Skeletal muscle satellite cell (primary cell): Measurements from ENCODE around the gene PLLP.

Experiments used
- H3K27me3 ChIP-seq: 2 replicates; pipeline ENCODE4 v1.7.0; 2013; ENCODE audit warnings: low read length; ENCODE audit not compliant: control insufficient read depth, insufficient read depth
- H3K36me3 ChIP-seq: 2 replicates; pipeline ENCODE4 v1.7.0; 2013; ENCODE audit warnings: mild to moderate bottlenecking, control low read depth, low read length; ENCODE audit not compliant: insufficient read depth
- H3K4me1 ChIP-seq: 2 replicates; pipeline ENCODE4 v1.7.0; 2013; ENCODE audit warnings: low read length; ENCODE audit not compliant: control insufficient read depth, insufficient read depth
- H3K4me2 ChIP-seq: 2 replicates; pipeline ENCODE4 v1.7.0; 2013; ENCODE audit warnings: mild to moderate bottlenecking, low read length
- H3K4me3 ChIP-seq: 2 replicates; pipeline ENCODE4 v1.7.0; 2013; ENCODE audit warnings: low read length
- H3K9ac ChIP-seq: 2 replicates; pipeline ENCODE4 v1.7.0; 2013; ENCODE audit warnings: mild to moderate bottlenecking, low read depth, low read length, moderate library complexity
- H3K9me3 ChIP-seq: replicated peaks from 2 replicates; pipeline ENCODE4 v1.7.0; 2013; ENCODE audit warnings: mild to moderate bottlenecking, control low read depth, low read length

PLLP gene

DNA sequence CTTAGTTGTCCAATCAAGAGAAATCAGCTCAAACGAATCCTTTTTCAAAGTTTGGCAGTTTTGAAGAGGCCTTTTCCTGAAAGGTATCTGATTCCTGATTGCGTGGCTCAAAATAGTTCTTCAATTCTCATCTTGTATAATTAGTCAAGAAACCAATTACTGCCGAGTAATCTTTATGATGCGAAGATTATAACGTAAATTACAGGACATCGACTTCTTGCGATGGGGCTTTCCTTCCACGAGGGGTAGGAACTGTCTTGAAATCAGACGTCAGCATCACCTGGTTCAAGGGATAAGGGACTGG lies 40.1 kb downstream of the PLLP start:
- Histone ChIP-seq H3K9me3 (no peaks in the 10 kb centered on the region), H3K36me3 (peaks cover 31% of the 10 kb centered on the region), H3K9ac (peak overlapping the region; percentile 96), H3K4me3 (peak overlapping the region; percentile 82), H3K4me1 (peaks cover 12% of the 10 kb centered on the region), H3K4me2 (peak overlapping the region; percentile 87), H3K27me3 (no peaks in the 10 kb centered on the region)

DNA sequence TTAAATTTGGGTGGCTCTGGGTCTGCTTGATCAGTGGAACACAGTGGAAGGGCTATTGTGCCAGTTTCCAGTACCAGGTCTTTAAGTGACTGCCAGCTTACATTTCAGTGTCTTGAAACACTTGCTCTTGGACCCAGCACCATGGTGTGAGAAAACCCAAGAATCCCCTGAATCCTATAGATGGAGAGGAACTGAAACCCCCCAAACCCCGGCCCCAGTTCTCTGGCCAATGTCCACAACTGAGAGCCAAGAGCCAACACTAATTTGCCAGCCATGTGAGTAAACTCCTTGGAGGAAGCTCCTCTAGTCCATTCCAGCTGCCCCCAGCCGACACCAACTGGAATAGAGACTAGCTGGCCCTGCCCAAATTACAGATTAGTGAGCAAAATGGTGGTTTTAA lies 41.8 kb downstream of the PLLP start:
- Histone ChIP-seq H3K9ac (no peak overlapping the region), H3K36me3 (peaks cover 32% of the 10 kb centered on the region), H3K4me1 (peaks cover 12% of the 10 kb centered on the region), H3K9me3 (no peaks in the 10 kb centered on the region), H3K27me3 (no peaks in the 10 kb centered on the region), H3K4me2 (no peak overlapping the region), H3K4me3 (no peak overlapping the region)

DNA sequence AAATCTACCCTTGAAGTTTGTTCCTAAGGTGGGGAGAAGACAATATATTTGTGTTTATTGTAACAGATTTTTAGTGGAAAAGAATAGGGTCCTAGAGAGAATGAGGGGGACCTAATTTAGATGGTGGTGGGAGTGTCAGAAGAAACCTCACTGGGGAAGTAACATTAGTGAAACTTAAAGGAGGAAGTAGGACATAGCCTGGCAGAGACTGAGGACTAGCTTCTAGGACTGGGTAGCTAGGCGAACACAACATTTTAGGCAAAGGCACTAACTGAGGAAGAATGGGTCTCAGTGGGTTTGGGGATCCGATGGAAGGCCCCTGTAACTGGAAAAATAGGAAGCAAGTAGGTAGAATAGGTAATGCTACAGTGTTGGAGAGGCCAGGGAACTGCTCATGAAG lies 43.6 kb downstream of the PLLP start:
- Histone ChIP-seq H3K4me2 (no peak overlapping the region), H3K36me3 (peaks cover 30% of the 10 kb centered on the region), H3K9ac (no peak overlapping the region), H3K4me3 (no peak overlapping the region), H3K4me1 (peaks cover 7% of the 10 kb centered on the region), H3K27me3 (no peaks in the 10 kb centered on the region), H3K9me3 (no peaks in the 10 kb centered on the region)

DNA sequence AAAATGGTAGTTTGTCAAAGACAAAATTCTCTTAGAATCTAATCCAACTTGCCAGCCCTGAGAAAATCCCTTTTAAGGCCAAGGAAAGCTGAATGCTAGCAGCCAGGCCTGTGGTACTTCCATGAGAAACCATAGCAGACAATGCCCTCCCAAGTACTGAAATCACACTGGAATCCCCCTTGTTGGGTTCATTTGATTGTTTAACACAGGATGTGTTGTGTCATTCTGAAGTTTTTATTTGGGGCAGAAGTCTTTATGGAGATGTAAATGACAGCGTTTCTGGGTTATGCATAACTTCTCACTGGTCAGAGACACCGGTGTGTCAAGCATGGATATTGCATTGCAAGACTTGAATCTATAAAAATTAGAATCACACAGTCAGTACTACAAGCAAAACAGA lies 45.4 kb downstream of the PLLP start:
- Histone ChIP-seq H3K9me3 (no peaks in the 10 kb centered on the region), H3K9ac (no peak overlapping the region), H3K4me2 (no peak overlapping the region), H3K4me3 (no peak overlapping the region), H3K36me3 (peaks cover 47% of the 10 kb centered on the region), H3K27me3 (no peaks in the 10 kb centered on the region), H3K4me1 (peaks cover 3% of the 10 kb centered on the region)

DNA sequence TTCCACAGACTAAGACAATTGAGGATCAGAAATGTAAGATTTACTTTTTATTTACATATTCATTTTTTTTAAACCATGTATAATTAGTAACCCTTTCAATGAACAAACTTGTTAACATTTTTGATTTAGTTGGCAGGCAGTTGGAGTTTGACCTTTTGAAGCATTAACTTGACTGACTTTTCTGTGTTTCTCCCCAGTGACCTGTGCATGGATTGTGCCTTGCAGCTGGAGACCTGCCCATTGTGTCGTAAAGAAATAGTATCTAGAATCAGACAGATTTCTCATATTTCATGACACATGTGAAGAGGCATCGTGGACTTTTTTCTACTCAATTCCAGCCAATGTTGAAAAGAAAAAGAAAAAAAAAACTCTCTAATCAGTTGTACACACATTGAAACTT lies 45.8 kb downstream of the PLLP start:
- Histone ChIP-seq H3K4me1 (peaks cover 3% of the 10 kb centered on the region), H3K9ac (no peak overlapping the region), H3K4me2 (no peak overlapping the region), H3K27me3 (no peaks in the 10 kb centered on the region), H3K9me3 (no peaks in the 10 kb centered on the region), H3K4me3 (no peak overlapping the region), H3K36me3 (peaks cover 52% of the 10 kb centered on the region)

DNA sequence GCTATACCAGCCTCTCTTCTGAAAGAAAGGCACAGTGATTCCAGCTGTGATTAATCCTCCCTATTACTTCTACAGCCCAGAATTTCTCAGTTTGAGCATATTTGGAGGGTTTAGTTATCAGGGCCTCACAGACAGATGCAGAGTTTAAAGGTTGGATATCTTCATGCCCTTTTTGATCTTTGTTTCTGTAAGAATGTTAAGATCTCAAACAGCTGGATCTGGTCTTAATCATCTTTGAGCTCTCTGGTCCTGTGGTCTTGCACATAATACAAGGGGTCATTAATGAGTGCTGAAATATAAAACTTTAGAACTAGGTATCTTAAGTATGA lies 48.5 kb downstream of the PLLP start:
- H3K9me3 ChIP-seq = no peaks in the 10 kb centered on the region
- H3K4me1 ChIP-seq = peaks cover 3% of the 10 kb centered on the region
- no peak overlapping the region for H3K4me2 ChIP-seq
- H3K27me3 ChIP-seq = no peaks in the 10 kb centered on the region
- no peak overlapping the region for H3K9ac ChIP-seq
- peaks cover 78% of the 10 kb centered on the region for H3K36me3 ChIP-seq
- H3K4me3 ChIP-seq = no peak overlapping the region

DNA sequence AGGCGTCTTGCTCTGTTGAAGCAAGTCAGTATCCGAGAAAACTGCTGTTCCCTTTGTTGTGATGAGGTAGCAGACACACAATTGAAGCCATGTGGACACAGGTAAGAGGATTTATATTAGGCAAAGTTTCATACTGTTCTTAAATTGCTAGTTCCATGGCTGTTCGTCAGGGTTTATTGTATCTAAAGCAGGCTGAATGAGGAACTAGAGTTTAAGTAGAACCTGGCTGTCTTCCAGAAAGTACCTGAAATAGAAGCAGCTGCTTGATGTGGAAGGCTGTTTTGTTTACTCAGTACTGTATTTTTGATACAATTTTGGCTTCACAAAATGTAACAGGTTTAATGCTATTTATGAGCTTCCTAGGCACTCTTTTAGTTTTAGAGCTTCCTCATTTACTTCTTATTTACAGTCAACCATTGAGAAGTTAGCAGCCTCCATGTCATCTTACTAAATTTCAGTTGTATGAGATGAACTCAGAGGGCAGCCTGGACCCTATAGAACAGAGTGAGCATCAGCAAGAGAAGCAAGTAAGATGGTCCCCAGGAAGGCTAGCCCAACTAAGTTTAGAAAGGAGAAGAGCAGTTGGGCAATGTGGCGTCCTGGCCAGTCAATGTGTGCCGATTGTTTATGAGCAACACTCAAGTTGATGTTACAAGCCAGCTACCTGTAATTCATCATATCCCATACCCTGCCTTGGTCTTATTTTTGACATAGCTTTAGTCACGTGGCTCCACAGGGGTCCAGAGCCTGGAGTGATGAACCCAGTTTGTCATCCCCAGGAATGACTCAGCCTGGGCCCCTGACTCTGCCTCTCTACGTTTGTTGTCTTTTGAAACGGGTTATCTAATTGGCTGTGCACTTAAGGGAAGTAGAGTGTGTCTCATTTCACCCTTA lies 49.1 kb downstream of the PLLP start:
- Histone ChIP-seq H3K4me2 (no peak overlapping the region), H3K4me3 (no peak overlapping the region), H3K36me3 (peaks cover 78% of the 10 kb centered on the region), H3K27me3 (no peaks in the 10 kb centered on the region), H3K9ac (no peak overlapping the region), H3K4me1 (peaks cover 3% of the 10 kb centered on the region), H3K9me3 (no peaks in the 10 kb centered on the region)

DNA sequence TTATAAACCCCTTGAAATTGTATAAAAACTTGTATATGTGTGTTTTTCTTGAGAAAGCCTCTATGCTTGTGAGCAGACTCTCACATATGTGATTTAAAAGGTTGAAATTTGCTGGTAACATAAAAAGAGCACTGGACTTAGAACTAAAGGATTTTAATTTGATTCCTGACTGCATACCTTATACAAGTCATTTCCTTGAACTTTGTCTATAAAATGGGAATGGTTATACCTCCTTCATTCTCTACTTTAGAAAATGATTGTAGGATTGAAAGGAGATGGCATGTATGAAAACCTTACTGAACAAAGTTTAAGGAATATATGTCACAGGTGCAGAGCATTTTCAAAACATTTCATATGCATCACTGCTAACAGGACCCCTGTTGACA lies 49.8 kb downstream of the PLLP start:
- Histone ChIP-seq H3K9ac (no peak overlapping the region), H3K4me2 (no peak overlapping the region), H3K36me3 (peaks cover 80% of the 10 kb centered on the region), H3K9me3 (no peaks in the 10 kb centered on the region), H3K27me3 (no peaks in the 10 kb centered on the region), H3K4me1 (peaks cover 3% of the 10 kb centered on the region), H3K4me3 (no peak overlapping the region)

DNA sequence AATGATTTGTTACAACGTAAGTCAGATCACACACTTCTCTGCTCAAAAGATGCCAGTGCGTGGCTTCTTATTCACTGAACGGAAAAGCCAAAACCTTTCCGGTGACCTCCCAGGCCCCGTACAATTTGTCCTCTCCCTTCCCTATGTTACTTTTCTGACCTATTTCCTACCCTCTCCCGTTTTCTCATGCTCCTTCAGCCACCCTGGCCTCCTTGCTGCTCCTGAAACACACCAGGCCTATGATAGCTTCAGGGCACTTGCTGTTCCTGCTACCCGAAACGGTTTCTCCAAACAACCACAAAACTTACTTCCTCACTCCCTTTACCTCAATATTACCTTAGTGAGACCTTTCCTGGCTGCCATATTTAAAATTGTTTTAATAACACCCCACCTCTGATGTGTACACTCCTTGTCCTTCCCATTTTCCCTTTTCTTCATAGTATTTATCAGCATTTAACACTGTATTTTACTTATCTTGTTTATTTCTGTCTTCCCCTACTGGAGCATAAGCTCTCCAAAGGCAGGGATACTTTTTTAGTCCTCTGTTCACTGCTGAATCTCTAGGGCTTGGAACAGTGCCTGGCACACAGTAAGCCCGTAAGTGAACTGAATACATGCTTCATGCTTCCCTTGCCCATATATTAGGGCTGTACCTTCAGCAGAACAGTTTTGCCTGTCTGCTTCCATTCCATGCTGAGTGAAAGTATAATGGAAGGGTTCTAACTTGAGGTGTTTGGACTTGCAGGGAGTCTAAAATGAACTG lies 50.3 kb downstream of the PLLP start:
- peaks cover 79% of the 10 kb centered on the region for H3K36me3 ChIP-seq

DNA sequence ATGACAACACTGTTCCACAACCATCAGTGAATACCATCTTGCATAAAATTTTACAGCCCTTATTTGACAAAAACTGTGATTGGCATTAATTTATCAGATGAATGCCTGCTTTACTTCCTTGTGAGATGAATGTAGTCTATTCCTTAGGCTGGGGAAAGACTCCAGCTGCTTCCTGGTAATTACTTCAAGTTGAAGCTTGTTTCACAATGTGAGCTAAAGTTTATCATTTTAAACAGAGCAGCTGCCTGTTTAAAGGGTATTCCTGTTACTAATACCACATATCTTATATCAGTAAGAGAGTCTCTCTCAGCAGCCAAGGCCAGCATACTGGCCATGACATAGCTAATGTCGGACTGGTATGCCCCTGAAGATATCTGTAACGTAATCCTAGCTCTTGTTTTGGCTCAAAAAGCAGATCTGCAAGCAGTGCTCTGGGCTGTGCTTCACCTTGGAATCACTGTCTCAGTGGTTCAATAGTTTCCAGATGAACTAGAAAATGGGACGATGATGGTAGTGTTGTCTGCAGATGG lies 52.6 kb downstream of the PLLP start:
- H3K4me3 ChIP-seq = no peak overlapping the region
- no peak overlapping the region for H3K9ac ChIP-seq
- H3K27me3 ChIP-seq = no peaks in the 10 kb centered on the region
- no peaks in the 10 kb centered on the region for H3K9me3 ChIP-seq
- no peak overlapping the region for H3K4me2 ChIP-seq
- H3K4me1 ChIP-seq = peaks cover 3% of the 10 kb centered on the region
- peaks cover 88% of the 10 kb centered on the region for H3K36me3 ChIP-seq

More for the DNA sequence above, 50.3 kb downstream of the PLLP start:
- Histone ChIP-seq H3K9ac (no peak overlapping the region), H3K4me2 (no peak overlapping the region), H3K4me3 (no peak overlapping the region), H3K9me3 (no peaks in the 10 kb centered on the region), H3K4me1 (peaks cover 3% of the 10 kb centered on the region), H3K27me3 (no peaks in the 10 kb centered on the region)

DNA sequence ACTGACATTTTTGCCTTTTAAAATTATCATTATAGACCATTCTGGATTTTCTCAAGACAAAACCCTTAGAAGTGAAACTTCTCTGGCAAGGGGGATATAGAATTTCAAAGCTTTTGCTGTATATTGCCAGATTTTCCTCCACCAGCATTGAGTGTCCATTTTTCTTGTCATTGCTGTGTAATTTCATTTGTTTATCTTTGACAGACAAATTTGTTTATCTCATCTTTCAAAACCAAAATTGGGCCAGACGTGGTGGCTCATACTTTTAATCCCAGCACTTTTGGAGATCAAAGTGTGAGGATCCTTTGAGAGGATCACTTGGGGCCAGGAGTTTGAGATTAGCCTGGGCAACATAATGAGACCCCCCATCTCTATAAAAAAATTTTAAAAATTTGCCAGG lies 55.4 kb downstream of the PLLP start:
- Histone ChIP-seq H3K4me3 (no peak overlapping the region), H3K27me3 (no peaks in the 10 kb centered on the region), H3K9me3 (no peaks in the 10 kb centered on the region), H3K36me3 (peaks cover 85% of the 10 kb centered on the region), H3K4me1 (no peaks in the 10 kb centered on the region), H3K9ac (no peak overlapping the region), H3K4me2 (no peak overlapping the region)
